HG03354 (cell line): Measurements from ENCODE around the gene LRP5.
A peak's percentile ranks its signal among the peaks of the same experiment; 100 is the strongest.

Experiments used
- ATAC-seq: cut with Tn5 transposase; IDR thresholded peaks from one replicate; pipeline ENCODE4 v1.9.1; 2021; ENCODE audit warnings: mild to moderate bottlenecking; ENCODE audit not compliant: unreplicated experiment, poor library complexity, severe bottlenecking

Gene LRP5

DNA sequence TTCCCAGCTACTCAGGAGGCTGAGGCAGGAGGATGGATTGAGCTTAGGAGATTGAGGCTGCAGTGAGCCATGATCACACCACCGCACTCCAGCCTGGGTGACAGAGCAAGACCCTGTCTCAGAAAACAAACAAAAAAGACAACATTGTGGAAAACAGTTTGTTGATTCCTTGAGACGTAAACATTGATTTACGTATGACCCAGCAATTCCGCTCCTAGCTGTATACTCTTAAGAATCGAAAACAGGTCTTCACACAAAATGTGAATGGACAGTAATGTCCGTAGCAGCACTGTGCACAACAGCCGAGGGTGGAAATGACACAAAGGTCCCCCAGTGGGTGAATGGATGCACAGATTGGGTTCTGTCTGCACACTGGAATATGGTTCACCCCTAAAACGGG is 49.3 kb downstream of the LRP5 start:
- ATAC-seq = no peak

DNA sequence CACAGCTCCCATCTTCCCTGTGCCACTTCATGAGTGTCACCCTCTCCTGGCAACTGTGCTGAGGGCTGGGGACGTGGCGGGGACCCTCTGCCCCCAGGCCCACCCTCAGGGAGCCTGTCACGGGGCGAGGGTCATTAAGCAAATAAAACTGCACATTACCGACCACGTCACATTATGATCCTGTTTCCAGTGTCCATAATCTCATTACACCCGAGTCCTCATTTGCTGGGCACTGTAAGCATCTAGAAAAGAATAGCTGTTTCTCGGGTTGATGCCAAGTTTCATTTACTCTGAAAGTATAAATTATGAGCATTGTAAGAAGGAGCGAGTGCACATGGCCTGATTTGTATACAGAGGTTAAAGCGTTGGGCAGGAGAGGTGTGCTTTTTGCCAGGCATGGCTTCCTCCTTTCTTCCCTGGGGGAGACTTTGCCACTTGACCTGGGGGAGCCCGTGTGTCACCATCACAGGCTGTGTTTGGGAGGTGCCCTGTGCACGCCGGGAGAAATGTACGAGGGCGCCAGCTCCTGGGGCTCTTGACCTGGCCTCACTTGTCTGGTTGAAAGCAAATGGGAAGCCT is 50.5 kb downstream of the LRP5 start:
- no peak for ATAC-seq

DNA sequence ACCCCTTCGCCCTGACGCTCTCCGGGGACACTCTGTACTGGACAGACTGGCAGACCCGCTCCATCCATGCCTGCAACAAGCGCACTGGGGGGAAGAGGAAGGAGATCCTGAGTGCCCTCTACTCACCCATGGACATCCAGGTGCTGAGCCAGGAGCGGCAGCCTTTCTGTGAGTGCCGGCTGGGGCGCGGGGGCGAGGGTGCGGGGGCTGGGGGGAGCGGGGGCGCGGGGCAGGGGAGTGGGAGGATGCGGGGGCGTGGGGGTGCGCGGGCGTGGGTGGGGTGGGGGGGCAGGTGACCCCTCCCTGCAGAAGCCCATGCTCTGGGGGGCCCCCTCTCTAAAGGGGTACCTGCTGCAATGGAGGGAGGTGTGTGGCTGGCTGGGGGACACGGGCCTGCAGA is 51.4 kb downstream of the LRP5 start:
- ATAC-seq = no peak

DNA sequence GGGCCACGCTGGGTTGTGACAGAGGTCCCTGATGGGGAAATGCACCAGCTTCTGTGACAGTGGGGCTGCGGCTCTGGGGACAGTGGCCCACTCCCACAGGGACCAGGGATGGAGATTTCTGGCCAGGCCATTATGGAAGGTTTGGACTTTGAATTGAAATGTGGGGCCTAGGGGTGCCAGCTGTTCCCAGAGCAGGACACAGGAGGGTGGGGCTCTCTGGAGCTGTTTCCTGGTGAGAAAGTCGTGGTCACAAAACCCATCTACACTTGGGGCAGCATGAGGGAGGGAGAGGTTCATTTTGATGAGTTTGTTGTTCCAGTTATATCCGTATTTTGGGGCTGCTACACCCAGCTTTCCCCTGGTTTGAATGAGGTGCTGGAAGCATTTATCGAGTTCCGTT is 52.2 kb downstream of the LRP5 start:
- ATAC-seq = no peak

DNA sequence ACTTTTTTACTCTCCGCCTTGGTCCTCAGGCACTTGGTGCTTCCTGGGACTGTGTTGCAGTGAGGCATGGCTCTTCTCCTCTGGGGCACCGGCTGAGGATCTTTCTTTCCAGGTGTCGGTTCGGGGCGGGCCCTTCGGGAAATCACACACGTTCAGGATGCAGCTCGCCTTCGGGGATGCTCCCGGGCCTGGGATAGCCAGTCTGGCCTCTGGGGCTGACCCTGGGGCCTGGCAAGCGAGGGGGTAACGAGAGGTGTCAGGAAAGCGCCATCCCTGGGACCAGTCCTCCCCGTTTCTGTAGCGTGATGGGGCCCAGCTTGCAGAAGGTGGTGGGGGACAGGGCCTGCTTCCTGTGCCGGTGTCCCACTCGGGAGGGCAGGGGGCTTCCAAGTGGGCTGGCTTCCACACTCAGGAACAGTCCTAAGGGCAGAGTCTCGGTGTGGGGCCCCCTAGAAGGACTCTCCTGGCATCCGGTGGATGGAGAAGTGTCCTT is 53.6 kb downstream of the LRP5 start:
- ATAC-seq = no peak

DNA sequence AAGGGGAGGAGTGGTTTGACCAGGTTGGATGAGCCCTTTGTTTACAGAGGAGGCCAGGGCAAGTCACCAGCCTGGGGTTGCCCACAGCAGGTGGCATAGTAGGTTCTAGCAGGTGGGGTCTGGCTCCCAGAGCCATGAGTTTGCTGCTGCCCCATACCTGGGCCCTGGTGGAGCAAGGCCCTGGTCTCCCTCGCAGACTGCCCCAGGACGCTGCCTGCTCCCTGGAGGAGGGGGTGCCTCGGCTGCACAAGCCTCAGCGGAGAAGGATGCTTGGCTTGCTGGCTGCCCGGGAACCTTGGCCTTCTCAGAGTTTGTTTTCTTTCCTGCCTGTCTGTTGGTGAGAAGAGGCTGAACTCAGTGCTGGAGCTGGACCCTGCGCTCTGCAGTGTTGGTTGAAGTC is 54.9 kb downstream of the LRP5 start:
- ATAC-seq = no peak

DNA sequence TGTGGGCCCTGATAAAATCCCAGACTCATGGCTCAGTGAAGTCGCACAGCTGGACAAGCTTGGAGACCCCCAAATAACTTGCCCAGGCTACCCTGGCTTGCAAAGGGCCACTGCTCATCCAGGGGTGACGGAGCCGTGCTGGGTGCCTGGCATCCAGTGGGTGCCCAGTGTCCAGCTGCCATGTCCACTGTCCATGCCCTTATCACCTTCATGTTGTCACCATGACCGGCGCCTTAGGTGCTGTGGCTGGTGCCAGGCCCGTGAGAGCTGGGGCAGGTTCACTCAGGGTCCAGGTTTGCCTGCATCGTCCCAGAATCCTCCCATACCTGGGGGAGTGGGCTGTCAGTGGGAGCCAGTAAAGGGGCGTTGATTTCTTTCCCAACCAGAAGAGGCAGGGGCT is 57.4 kb downstream of the LRP5 start:
- no peak for ATAC-seq

DNA sequence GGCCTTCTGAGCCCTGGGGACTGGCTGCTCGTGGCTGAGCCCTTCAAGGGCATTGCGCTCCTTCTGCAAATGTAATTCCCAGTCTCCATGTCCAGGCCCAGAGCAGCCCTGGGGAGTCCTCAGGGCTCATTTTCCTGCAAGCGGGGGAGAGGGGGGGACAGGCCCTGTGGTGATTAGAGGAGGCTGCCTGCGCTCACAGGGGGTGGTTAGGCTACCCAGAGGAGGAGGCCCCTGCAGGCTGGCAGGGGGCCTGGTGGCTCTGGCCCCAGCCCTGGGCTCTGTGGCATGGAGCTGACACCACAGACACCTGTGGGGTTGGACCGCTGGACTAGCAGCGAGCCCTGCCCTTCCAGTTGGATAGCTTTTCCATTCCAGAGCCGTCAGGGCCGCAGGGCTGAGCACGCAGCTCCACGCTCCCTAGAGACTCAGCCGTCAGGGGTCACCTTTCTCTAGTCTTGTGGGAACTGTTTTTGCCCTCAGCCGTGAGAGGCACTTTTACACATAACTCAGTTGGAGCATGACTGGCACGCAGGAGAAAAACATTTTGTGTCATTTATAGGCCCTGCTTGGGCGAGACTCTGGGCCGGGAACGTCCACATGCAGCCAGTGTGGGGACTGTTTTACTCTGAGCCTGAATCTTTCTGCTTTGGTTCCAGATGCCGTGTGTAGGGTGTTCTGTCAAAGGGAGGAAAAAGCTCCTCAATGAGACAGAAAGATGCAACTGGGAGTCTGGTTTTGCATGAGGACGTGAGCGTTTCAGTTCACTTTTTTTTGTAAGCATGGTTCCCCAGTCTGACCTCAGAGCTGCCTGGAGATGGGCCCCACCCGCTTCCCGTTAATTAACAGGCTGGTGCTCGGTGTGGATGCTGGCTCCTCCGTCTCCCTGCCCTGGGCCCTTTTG is 58.1 kb downstream of the LRP5 start:
- ATAC-seq = peak; percentile 78

DNA sequence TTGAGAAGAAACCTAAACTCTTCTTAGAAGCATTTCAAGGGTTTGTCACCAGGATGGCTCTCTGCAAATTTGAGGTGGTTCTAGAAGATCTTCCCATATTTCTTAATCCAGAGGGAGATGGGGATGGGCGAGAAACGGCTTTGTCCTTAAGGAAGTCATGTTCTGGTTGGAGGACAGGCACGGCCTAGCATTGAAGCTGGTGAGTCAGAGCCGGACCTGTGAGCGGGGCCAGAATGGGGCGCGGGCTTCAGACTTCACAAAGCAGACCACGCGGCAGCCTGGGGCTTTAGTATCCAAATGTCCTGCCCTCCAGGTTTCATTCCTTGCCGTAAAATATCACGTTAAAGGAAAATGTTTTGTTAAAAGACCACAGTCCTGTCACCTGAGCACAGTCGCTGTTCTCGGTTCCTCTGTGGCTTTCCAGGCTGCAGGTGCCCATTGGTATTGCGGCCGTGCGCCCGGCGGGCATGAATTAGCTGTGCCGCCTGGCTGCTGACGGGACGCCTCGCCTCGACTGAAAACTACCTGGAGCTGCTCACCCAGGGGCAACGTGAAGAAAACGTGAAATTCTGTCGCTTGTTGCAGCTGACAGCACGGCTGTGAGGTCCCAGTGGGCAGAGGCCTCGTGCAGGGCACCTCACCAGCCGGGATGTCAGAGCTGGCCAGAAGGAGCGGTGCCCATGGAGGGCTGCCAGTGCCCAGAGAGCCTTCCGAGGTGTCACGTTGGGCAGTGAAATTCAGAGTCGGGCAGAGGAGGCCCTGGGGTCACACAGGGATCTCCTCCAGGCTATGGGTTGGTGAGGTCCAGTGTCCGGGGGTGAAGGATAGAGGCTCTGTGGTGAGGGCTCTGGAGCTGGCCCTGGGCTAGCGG is 59.0 kb downstream of the LRP5 start:
- no peak for ATAC-seq

DNA sequence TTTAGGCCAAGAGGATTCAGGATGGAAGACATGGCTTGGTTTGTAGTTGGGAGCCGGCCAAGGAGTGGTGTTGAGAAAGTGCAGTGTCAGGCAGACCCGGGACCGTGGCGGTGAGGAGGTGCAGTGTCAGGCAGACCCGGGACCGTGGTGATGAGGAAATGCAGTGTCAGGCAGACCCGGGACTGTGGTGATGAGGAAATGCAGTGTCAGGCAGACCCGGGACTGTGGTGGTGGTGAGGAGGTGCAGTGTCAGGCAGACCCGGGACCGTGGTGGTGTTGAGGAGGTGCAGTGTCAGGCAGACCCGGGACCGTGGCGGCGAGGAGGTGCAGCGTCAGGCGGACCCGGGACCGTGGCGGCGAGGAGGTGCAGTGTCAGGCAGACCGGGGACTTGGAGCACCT is 59.7 kb downstream of the LRP5 start:
- no peak for ATAC-seq

DNA sequence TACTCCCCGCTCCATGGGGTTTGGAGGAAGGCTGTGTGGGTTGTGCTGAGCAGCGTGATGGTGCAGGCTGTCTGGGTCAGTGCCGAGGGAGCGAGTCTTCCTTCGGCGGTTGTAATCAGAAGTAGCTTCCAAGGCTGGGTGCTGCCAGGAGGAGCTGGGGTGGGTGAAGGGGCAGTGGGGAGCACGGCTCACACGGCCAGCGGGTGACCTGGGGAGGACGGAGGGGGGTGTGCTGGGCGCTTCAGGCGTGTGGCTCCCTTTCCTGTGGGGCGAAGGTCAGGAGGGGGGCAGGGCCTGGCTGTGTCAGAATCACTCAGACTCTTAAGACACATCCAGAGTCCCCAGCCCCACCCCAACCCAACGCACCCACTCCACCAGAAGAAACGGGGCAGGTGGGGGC is 60.2 kb downstream of the LRP5 start:
- no peak for ATAC-seq

DNA sequence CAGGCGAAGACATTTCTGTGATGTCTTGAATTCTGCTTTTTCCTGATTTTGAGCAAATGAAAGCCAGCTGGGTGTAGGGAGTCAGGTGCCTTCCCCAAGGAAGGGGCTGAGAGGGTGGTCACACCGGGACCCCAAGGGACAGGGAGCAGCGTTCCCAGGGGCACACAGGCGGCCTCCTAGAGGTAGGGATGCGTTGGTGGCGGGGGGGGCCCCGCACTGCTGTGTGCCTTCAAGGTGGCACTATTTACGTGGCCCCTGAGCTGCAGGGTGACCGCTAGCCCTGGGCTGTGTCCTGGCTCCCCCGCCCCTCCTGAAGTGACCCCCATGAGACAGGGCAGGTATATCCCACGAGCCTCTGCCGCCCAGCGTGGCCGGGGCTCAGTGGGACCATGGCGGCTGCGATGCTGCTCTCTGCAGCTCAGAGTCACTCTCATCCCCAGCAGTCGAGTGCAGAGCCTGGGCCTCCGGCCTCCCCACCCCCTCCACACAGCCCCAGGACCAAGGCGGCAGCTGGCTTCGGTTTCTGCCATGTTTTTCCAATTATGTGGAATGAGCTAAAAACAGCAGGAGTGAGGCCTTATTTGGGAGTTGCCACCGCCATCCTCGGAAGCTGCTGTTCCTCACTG is 60.9 kb downstream of the LRP5 start:
- ATAC-seq = no peak

DNA sequence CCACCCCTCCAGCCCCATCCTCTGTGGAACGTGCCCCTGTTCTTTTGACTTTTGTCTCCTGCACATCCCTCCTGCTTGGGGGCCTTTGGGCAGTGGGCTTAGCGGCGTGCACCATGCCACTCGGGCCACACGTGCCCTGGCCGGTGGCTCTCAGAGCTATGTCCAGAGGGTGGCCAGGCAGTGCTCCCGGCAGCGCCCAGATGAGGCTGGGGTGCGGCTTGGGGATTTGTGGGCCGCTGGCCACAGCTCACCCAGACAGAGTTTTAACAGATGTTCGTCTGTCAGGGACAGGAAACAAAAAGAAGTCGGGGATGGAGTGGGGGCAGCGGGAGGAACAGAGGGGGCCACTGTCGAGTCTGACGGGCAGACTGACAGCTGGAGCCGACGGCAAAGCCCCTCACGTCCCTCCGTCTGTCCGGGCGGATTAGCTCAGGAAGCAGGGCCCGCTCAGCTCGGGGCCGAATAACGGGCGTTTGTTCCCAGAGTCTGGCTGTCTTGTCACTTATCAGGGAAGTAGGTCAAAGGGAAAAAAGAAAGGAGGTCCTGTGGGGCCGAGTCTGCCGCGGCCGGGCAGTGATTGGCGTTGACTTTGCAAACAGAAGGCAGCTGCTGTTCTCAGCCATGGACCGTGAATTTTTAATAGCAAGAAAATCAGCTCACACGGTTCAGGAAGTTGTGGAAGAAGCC is 61.6 kb downstream of the LRP5 start:
- ATAC-seq = no peak

DNA sequence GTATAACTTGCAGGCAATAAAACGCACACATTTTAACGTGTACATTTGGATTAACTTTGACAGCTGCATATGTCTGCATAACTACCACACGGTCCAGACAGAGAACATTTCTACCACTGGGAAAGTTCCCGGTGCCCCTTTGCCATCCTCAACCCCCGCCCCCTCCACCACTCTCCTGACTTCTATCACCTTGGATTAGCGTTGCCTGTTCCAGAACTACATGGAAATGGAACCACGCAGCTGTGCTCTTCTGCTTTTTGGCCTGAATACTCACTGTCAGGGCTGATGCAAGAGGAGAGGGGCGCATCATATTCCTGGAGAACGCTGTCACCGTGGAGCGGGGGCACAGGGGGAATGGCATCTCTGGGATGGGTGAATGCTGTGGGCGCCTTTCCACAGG is 62.1 kb downstream of the LRP5 start:
- no peak for ATAC-seq

DNA sequence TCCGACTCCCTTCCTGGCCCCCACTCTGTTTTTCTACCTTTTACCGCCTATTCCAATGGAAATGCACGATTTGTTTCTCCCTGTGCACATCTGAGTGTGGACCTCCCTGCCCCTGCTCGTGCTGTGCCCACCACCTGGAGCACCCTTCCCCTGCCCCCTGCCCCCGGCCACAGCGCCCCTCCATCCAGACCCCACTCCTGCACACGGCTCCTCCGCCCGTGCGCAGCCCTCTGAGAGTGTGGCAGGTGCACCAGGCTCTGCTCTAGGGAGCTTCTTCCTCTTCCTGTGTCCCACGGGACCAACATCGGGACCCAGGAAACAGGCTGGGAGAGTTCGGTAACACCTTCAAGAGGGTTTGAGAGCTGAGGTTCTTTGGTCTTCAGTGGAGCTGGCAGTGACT is 62.9 kb downstream of the LRP5 start:
- no peak for ATAC-seq

DNA sequence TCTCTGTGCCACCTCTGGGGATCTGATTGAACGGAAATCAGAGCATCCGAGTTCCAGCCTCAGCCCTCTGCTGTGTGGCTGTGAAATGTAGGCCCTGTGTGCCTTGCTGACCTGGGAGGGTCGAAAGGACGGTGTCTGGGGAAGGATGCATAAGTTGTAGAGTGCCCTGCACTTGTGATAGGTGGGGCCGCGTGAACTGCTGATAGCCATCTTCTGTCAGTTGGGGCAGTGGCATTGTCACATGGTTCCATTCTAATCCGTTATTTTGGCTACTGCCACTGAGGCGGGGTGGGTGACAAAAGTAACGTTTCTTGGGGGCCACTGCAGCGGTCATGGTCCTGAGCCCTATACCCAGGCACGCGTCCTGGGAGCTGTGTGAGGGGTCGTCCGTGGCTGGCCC is 63.4 kb downstream of the LRP5 start:
- ATAC-seq = no peak

DNA sequence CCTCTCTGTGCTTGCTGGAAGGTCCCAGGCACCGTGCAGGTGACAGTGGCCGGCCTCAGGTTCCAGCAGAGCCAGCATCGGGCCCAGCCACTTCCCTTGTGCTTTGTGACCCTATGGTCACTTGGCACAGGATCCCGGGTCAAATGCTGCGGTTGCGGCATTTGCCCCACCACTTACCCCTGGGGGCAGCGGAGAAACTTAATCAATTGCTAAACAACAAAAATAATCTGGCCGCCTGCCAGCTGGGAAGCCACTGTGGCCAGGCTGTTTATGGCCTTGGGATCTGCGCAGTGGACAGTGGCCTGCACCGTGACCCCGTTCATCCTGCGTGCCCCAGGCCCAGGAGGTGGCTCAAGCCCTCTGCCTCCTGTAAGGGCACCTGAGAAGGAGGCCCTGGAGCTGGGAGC is 65.0 kb downstream of the LRP5 start:
- ATAC-seq = no peak

DNA sequence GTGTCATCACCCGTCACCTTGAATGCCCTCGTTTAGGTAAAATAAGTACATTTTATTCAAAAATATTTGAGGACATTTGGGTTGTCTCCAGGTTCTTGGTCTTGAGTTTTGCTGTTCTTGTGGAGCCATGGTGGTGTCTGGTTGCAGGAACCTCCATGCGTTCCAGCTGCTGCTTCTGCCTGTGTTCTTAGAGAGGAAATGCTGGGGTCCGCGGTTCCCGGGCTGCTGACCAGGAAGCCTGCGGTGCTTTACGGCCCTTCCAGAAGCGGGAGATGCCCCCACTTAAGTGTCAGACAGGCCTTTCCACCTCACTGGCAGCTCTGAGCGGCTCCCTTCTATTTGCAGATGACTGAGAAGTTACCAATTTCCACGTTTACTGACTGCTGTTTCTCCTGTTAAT is 66.8 kb downstream of the LRP5 start:
- ATAC-seq = no peak

DNA sequence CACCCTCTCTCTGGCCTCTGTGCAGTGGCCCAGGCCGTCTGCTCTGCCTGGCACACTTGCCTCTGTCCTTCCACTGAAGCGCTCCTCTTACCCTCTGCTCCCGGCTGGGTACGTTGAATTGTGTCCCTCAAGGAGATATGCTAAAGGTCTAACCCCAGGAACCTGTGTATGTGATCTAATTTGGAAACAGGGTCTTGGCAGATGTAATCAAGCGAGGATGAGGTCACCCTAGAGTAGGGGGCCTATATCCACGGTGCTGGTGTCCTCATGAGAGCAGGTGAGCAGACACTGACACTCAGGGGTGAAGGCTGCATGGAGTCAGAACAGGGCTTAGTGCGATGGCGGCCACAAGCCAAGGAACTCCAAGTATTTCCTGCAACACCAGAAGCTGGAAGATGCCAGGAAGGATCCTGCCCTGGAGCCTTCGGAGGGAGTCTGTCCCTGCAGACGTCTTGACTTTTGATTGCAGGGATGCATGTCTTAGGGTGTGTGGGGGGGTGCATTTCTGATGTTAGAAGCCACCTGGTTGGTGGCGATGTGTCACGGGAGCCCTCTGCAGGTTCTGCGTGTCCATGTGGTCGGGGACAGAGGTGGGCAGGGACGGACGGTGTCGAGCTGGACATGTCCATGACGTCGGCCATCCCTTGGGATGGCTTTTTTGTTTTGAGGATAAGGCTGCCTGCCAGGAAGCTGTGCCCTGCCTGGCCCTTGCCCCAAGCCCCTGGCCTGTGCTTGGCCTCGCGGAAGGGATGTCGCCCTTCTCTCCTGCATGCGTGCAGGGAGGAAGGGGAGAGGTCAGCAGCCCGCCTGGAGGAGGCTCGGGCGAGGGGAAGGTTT is 68.6 kb downstream of the LRP5 start:
- no peak for ATAC-seq
